Mesodermal cell (in vitro differentiated cells): ENCODE measurements around the gene MSANTD7.
"Not testable (repeated sequence)": the region's sequence is repeated elsewhere in the genome, so short reads cannot be mapped to it uniquely, and the experiment has no call there.

Experiments
- H3K27ac ChIP-seq: 2 replicates; pipeline ENCODE4 v1.7.0; 2013; ENCODE audit warnings: mild to moderate bottlenecking, low read depth, low read length, moderate library complexity; ENCODE audit not compliant: severe bottlenecking
- H3K36me3 ChIP-seq: 2 replicates; pipeline ENCODE4 v1.7.1; 2013; ENCODE audit warnings: mild to moderate bottlenecking, low read length, moderate library complexity; ENCODE audit not compliant: control insufficient read depth, insufficient read depth
- H3K4me1 ChIP-seq: one replicate; pipeline ENCODE4 v1.7.1; 2013; ENCODE audit warnings: mild to moderate bottlenecking, low read length; ENCODE audit not compliant: insufficient read depth, control insufficient read depth, poor library complexity, severe bottlenecking
- H3K4me3 ChIP-seq: 2 replicates; pipeline ENCODE4 v1.7.0; 2013; ENCODE audit warnings: low read length, control low read depth, mild to moderate bottlenecking; ENCODE audit not compliant: insufficient read depth, poor library complexity, severe bottlenecking; ENCODE audit errors: extremely low read depth
- H3K9me3 ChIP-seq: 2 replicates; pipeline ENCODE4 v1.7.1; 2013; ENCODE audit warnings: mild to moderate bottlenecking, low read length, moderate library complexity; ENCODE audit not compliant: control insufficient read depth
- WGBS, 2 experiments: methylation state at CpG; one replicate each; pipeline ENCODE4 v1.1.5; 2013; ENCODE audit warnings: missing lambda C conversion rate in 2 of 2; ENCODE audit not compliant: insufficient coverage in 2 of 2; 5-methylcytosine and 5-hydroxymethylcytosine counted together

The MSANTD7 gene

DNA sequence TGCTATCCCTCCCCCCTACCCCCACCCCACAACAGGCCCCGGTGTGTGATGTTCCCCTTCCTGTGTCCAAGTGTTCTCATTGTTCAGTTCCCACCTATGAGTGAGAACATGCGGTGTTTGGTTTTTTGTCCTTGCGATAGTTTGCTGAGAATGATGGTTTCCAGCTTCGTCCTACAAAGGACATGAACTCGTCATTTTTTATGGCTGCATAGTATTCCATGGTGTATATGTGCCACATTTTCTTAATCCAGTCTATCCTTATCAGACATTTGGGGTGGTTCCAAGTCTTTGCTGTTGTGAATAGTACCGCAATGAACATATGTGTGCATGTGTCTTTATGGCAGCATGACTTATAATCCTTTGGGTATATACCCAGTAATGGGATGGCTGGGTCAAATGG, 26.4 kb downstream of the MSANTD7 start:
- H3K36me3 ChIP-seq, result peaks cover 59% of the 10 kb centered on the region
- not testable (repeated sequence) for H3K9me3 ChIP-seq, H3K4me3 ChIP-seq, H3K4me1 ChIP-seq, H3K27ac ChIP-seq
- 90 to 100% methylated on average over 2 to 3 of the region's 6 CpGs for WGBS, 2 experiments

DNA sequence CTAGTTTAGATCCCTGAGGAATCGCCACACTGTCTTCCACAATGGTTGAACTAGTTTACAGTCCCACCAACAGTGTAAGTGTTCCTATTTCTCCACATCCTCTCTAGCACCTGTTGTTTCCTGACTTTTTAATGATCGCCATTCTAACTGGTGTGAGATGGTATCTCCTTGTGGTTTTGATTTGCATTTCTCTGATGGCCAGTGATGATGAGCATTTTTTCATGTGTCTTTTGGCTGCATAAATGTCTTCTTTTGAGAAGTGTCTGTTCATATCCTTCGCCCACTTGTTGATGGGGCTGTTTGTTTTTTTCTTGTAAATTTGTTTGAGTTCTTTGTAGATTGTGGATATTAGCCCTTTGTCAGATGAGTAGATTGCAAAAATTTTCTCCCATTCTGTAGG, 26.8 kb downstream of the MSANTD7 start:
- peaks cover 61% of the 10 kb centered on the region for H3K36me3 ChIP-seq
- not testable (repeated sequence) for H3K9me3 ChIP-seq, H3K27ac ChIP-seq, H3K4me1 ChIP-seq, H3K4me3 ChIP-seq
- no CpG with 5 or more reads among the region's 3 CpGs for WGBS, 2 experiments

DNA sequence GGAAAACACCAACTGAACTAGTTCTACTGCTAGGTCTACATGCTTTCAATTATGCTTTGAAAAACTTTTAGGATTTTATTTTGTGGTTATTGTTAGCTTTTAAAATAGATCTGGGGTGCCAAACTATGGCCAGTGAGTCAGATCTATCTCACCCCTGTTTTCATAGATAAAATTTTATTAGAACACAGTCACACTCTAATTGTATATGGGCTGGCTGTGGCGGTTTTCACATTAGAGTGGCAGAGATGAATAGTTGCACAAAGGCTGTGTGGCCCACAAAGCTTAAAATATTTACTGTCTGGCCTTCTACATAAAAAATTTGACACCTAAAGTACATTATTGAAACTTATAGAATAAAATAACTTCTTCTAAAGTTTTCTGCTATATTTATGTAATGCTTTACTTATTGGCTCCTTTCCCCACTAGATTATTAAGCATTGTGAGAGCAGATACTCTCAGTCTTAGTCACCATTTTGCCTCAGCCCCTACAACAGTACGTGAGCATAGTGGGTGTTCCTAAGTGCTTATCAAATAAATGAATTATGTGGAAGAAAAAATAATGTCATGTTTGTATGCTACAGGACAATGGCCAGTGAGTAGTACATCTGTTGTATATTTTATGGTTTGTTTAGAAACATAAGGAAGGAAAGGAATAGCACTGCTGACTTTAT, 35.1 kb downstream of the MSANTD7 start:
- 100% methylated on average over 1 of the region's 2 CpGs; no CpG with 5 or more reads in 1 of the 2 experiments for WGBS, 2 experiments
- no peak overlapping the region for H3K27ac ChIP-seq
- no peaks in the 10 kb centered on the region for H3K9me3 ChIP-seq
- H3K4me3 ChIP-seq, result no peak overlapping the region
- peaks cover 14% of the 10 kb centered on the region for H3K36me3 ChIP-seq
- H3K4me1 ChIP-seq, result peaks cover 6% of the 10 kb centered on the region

DNA sequence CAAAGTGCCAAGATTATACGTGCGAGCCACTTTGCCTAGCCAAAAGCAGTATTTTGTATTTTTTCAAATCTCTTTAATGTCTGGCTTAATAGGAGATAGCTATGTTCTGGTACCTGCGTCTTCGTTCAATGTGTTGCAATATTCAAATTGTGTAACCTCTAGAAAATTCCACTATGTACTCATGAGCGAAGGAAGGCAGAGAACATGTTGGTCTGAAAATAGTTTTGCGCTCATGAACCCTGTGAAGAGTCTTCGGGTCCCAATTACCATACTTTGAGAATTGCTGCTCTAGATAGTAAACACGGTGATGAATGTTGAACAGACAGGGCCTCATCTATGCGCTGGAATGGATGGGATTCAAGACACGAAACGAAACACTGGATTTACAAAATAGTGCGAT, 37.8 kb downstream of the MSANTD7 start:
- 94 to 97% methylated on average over 10 to 11 of the region's 12 CpGs for WGBS, 2 experiments
- Histone ChIP-seq H3K36me3 (no peaks in the 10 kb centered on the region), H3K4me3 (no peak overlapping the region), H3K9me3 (no peaks in the 10 kb centered on the region), H3K27ac (no peak overlapping the region), H3K4me1 (peaks cover 6% of the 10 kb centered on the region)

- 91 to 93% methylated on average over 9 of the region's 9 CpGs for WGBS, 2 experiments
- no peak overlapping the region for H3K27ac ChIP-seq
- no peak overlapping the region for H3K4me3 ChIP-seq
Measured at GRCh38 chr10:14876764-14877163, 38.7 kb downstream of the MSANTD7 start.

DNA sequence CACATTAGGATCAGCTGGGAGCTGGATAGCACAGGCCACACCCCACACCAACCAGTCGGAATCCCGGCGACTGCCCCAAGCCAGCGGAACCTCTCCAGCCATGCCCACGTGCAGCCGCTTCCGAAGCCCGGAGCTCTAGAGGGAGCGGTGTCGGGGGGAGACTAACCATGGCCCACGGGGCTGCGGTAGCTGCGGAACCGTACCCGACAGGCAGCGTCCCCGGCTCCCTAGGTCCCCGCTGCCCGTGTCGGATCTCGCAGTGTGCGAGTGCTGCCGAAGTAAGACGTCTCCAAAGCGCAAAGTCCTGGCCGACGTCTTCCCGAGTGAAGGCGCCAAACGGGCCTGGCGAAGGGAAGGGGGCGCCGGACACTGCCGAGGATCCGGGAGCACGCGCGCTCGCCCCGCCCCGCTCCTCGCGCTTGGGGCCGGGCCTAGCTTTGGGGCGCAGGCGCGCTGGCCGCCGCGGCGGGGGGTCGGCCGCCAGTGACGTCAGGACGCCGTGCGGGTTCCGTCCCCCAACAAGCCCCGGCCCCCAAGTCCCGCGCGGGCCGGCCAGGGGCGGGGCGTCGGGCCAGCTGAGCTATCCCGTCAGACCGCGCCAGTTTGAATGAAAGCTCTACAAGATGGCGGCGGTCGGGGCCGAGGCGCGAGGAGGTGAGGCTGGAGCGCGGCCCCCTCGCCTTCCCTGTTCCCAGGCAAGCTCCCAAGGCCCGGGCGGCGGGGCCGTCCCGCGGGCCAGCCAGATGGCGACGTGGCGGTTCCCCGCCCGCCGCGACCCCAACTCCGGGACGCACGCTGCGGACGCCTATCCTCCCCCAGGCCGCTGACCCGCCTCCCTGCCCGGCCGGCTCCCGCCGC, 40.4 kb downstream of the MSANTD7 start, which contains the start of gene SUV39H2:
TSS of gene SUV39H2 (plus strand) at position 601 of the 858 bp plus-strand sequence. CDS start at position 624, 23 bp downstream.
- peaks cover 6% of the 10 kb centered on the region for H3K4me1 ChIP-seq
- WGBS, 2 experiments, result 0 to 1% methylated on average over 70 to 90 of the region's 102 CpGs
- H3K36me3 ChIP-seq, result peaks cover 18% of the 10 kb centered on the region
- peak within 1 kb of the TSS; percentile 96 for H3K4me3 ChIP-seq
- H3K27ac ChIP-seq, result peak within 1 kb of the TSS; percentile 96
- H3K9me3 ChIP-seq, result no peaks in the 10 kb centered on the region

More at GRCh38 chr10:14876764-14877163, 38.7 kb downstream of the MSANTD7 start:
- Histone ChIP-seq H3K36me3 (peaks cover 5% of the 10 kb centered on the region), H3K9me3 (no peaks in the 10 kb centered on the region), H3K4me1 (peaks cover 6% of the 10 kb centered on the region)

- H3K4me3 ChIP-seq, result peak overlapping the region; percentile 96
- WGBS, 2 experiments, result 0% methylated on average over 39 to 50 of the region's 60 CpGs
- H3K4me1 ChIP-seq, result peaks cover 6% of the 10 kb centered on the region
- peaks cover 26% of the 10 kb centered on the region for H3K36me3 ChIP-seq
- no peaks in the 10 kb centered on the region for H3K9me3 ChIP-seq
- peak overlapping the region; percentile 96 for H3K27ac ChIP-seq
Measured at GRCh38 chr10:14879124-14879927, 41.2 kb downstream of the MSANTD7 start.

- Histone ChIP-seq H3K4me1 (peaks cover 6% of the 10 kb centered on the region), H3K9me3 (no peaks in the 10 kb centered on the region), H3K27ac (peak overlapping the region; percentile 96), H3K36me3 (peaks cover 30% of the 10 kb centered on the region), H3K4me3 (peak overlapping the region; percentile 96)
- no CpG with 5 or more reads among the region's 5 CpGs for WGBS, 2 experiments
Measured at GRCh38 chr10:14879928-14880193, 41.8 kb downstream of the MSANTD7 start.

DNA sequence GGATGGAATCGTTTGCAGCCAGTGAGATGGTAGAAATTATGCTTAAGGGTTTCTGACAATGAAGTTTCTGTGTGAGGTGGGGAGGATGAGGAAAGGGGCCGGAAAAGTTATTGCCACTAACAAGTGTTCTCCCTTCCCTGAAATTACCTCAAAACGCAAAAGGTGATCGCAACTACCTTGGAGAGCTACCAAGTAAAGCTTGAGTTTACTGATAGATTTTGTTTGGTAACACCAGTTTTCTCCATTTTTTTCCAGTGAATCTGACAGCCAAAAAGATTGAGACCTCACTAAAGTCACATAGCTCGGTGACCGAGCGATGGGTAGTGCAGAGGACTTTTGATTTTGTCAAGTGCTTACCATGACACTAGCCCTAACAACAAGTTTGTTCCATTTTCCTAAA, 42.1 kb downstream of the MSANTD7 start:
- Histone ChIP-seq H3K4me1 (peaks cover 6% of the 10 kb centered on the region), H3K27ac (no peak overlapping the region), H3K9me3 (no peaks in the 10 kb centered on the region), H3K4me3 (peak overlapping the region; percentile 96), H3K36me3 (peaks cover 34% of the 10 kb centered on the region)
- WGBS, 2 experiments, result 0 to 80% methylated on average over 1 to 3 of the region's 7 CpGs

DNA sequence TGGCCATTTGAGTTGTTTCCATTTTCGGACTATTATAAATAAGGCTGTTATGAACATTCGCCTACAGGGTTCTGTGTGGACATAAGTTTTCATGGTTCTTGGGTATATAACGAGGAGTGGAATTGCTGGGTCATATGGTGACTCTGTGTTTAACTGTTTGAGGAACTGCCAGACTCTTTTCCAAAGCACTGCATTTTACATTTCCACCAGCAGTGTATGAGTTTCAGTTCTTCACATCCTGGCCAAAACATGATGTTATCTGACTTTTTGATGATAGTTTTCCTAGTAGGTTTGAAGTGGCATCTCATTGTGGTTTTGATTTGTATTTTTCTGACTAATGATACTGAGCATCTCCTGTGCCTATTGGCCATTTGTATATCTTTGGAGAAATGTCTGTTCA, 46.0 kb downstream of the MSANTD7 start:
- no peaks in the 10 kb centered on the region for H3K9me3 ChIP-seq
- H3K4me3 ChIP-seq, result no peak overlapping the region
- no peaks in the 10 kb centered on the region for H3K4me1 ChIP-seq
- H3K27ac ChIP-seq, result no peak overlapping the region
- WGBS, 2 experiments, result 92 to 93% methylated on average over 2 of the region's 3 CpGs
- peaks cover 60% of the 10 kb centered on the region for H3K36me3 ChIP-seq
